ENCODE data around the gene AMZ1.

AMZ1 gene, protein sequence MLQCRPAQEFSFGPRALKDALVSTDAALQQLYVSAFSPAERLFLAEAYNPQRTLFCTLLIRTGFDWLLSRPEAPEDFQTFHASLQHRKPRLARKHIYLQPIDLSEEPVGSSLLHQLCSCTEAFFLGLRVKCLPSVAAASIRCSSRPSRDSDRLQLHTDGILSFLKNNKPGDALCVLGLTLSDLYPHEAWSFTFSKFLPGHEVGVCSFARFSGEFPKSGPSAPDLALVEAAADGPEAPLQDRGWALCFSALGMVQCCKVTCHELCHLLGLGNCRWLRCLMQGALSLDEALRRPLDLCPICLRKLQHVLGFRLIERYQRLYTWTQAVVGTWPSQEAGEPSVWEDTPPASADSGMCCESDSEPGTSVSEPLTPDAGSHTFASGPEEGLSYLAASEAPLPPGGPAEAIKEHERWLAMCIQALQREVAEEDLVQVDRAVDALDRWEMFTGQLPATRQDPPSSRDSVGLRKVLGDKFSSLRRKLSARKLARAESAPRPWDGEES

DNA sequence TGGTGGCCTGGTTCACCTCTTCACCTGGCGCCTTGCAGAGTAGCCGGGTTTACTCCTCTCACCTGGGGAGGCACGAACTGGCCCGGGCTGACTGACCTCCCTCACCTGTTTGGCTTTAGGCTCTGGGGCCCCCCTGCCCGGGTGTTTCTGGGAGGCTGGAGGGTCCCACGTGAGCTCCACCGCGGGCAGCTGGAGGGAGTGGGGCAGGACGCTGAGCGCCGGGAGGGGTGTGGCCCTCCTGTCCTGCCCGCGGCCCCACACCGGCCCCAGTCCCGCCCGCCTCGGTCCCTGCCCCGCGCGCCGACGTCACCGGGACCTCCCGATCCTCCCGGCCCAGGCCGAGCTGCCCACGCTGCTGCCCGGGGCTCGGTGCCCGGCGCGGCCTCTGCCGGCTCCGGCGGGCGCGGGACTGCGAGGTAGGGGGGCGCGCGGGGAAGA lies at the start of gene AMZ1:
Gene AMZ1 (plus strand): TSS at position 322 of the 438 bp plus-strand sequence. CDS start 12,250 bp downstream, outside the sequence.
- no peak for DNase-seq (ENCODE audit: low read depth in 2 of 2, low spot score in 1 of 2)

DNA sequence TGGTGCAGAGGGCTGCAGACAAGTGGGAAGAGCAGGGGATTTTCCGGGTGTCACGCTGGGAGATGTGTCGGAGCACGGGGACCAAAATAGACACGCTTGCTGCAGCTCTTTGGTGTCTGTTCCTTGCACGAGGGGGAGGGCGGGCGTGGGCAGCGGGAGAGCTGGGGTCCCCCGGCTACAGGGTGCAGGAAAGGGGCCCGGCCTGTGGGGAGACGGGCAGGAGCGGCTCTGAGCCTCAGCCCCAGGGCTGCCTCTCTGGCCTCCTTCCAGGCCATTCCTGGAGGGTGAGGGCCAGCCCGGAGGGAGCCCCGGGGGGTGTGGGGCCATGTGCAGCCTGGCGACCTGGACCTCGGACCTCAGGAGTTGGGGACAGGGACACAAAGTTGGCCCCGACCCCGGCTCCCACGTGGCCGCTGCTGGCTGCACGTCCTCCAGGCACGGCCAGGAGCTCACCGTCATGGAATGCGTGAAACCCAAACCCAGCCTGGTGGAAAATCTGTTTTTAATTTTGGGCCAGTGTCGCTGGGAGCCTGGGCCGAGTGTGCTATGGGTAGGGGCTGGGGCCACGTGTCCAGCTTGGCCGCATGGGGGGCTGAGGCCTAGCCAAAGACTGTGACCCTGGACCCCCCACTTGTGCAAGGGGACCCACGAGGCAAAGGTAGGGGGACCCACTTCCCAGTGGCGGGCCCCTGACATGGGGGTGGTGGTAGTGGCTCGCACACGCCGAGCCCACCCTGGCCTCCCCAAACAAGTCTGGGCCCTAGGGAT lies 49.6 kb upstream of the AMZ1 start:
- no peak for DNase-seq (ENCODE audit: low read depth in 2 of 2, low spot score in 1 of 2)

DNA sequence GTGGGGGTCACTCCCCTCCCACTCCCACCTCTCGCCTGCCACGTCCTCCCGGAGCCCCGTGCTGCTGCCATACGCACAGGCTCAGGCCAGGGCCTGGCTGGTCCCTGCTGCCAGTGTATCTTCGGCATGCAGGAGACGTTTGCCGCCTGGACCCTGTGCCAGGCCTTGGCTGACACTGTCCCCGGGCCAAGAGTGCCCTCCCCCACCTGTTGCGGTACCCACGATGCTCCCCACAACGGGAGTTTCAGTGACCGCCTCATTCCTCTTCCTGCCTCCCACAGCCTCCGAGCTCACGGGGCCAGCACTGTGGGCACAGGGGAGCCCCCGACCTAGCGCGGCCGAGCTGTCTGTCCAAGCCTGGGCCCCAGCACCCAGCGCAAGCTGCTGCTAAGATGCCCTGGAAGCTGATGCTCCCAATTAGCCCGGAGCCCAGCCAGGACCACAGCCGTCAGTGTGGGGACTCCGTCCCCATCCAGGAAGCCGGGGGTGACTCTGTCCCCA lies 48.8 kb upstream of the AMZ1 start:
- DNase-seq (ENCODE audit: low read depth in 2 of 2, low spot score in 1 of 2) = no peak

DNA sequence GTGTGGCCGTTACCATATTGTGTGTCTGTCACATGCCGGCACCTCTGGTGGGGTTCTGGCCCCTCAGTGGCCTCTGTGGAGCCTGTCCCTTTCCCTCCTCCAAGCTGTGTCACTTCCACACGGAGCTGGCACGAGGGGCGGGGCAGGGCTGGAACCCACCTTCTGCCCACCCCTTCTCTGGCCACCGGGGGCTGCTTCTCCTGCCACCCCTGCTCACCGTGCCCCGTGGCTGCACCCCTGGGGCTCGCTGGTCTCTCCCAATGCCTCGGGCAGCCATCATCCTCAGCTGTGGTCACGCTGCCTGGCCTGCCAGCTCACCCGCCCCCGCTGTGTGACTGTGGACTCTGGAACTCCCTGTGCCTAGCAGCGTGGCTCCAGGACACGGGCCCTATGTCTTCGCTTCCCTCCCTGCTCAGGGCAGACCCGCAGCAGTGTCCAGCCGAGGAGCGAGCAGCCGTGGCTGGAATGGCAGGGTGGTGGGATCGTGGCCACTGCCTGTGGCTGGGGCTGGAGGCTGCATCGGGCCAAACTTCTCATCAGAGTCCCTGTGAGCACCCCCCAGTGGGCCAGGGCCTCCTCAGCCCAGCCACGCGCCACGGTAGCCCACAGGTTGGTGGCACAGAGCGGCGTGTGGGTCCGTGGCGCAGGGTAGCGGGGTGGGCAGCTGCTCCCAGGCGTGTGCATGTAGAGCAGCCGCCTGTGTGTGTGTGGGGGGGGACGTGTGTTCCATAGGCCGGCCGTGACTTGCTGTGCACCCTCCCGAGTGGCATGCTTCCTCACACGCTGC lies 48.1 kb upstream of the AMZ1 start:
- DNase-seq (ENCODE audit: low read depth in 2 of 2, low spot score in 1 of 2) = no peak

DNA sequence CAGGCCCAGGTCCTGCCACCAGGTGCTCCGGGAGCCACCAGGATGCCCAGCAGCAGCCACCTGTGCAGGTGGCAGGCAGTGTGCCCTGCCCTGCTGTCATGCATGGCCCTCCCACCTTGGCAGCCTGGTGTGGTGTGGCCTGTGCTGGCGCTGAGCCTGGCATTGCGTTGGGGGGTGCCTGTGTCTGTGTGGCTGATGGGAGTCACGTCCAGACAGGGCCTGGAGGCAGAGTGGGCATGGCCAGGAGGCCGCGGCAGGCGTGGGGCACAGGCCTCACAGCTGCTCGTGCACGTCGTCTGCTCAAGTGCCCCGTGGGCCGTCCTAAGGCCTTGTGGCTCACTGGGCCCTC lies 47.5 kb upstream of the AMZ1 start:
- no peak for DNase-seq (ENCODE audit: low read depth in 2 of 2, low spot score in 1 of 2)

DNA sequence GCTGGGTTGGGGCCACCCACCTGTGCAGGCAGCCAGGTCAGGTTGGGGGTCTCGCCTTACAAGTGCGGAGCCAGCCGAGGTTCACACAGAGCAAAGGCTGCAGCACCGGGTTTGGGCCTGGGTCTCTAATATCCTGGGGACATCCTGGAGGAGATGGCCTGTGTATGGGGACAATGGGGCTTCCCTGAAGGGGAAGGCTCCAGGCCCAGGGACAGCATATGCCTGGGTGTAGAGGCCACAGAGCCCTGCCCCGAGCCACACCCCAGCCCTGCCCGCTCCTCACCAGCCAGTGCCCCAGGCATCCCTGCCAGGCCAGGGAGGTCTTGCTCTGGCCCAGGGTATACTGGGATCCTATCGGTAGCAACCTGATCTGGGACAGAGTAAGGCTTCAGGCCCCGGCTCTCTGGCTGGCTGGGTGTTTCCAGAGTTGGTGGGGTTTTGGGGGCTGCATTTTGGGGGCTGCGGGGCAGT lies 47.1 kb upstream of the AMZ1 start:
- no peak for DNase-seq (ENCODE audit: low read depth in 2 of 2, low spot score in 1 of 2)

DNA sequence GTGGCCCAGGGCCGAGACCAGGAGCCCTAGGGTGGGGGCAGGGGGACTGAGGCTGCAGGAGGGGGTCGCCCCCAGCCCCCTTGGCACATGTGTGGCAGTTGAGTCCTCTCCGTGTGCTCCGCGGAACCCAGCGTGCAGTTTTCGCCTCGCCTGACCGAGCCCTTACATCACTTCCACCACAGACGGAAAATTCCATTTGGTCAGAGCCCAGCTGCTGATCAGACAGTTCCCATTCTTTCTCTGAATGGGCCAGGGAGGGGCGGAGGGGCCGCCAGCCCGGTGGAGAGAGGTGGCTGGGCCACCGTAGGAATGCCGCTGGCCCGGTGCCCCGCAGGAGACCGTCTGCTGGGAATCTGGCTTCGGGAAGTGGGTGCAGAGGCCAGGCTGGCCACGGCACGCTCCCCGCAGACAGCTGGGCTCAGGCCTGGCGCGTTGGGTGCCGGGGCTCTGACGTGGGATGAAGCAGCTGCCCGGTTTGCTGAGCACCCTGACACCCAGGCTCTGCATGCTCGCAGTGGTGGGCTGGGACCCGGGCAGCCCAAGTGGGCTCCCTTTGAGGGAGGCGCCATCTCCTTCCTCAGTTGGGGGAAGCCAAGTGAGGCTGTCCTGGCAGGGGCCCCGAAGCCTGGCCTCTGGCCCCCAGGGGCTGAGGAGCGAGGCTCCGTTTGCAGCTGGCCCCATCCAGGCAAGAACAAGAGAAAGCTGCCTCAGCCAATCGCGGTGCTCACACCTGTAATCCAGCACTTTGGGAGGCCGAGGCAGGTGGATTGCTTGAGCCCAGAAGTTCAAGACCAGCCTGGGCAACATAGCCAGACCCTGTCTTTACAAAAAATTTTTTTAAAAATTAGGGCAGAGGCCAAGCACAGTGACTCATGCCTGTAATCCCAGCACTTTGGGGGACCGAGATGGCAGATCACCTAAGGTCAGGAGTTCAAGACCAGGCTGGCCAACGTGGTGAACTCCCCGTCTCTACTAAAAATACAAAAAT lies 46.3 kb upstream of the AMZ1 start:
- no peak for DNase-seq (ENCODE audit: low read depth in 2 of 2, low spot score in 1 of 2)

DNA sequence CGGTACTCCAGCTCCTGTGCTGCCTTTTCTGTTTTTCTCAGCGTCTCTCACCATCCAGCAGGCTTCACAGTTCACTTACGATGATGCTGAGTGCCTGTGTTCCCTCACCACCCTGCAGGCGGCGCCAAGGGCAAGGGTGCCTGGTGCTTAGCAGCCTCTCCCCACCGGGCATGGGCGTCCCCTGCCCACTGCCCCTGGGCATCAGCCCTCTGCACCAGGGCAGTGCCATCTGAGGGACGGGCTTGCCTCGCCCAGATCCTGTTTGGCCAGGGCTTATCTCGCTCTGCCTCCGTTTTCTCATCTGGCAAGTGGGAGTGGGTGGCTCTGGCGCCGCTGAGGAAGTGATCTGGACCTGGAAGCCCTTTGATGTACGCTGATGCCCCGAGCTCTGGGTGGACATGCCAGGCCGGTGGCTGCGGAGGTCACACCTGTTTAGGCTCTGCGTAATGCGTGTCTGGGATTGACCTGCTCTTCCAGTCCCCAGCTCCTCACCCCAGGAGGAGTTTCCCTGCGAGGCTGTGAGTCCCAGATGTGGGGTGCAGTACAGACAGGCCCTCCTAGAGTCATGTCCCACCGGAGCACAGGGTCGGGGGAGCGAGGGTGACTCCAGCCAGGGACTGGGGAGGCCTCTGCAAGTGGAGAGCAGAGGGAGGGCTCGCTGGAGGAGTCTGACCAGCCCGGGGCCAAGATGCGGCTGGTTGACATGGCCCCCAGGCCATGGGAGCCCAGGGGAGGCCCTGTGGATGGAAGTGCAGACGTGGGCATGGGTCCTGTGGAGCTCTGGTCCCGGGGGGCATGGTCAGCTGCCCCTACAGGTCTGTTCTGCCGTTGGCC lies 44.4 kb upstream of the AMZ1 start:
- DNase-seq (ENCODE audit: low read depth in 2 of 2, low spot score in 1 of 2) = no peak

DNA sequence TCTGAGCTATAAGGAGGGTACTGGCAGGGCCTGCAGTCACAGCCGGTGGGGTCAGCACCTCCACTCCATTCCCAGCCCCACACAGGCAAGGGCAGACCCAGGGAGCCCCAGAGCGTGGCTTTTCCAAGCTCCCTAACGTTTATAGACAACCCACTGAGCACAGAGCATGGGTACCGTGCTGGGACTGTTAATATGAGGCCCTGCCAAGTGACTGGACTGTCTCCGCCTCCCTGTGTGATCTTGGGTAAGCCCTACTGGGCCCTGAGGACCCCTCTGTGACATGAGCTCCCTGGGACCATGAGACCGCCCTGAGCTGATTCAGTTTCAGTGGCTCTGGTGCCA lies 43.8 kb upstream of the AMZ1 start:
- DNase-seq (ENCODE audit: low read depth in 2 of 2, low spot score in 1 of 2) = no peak

DNA sequence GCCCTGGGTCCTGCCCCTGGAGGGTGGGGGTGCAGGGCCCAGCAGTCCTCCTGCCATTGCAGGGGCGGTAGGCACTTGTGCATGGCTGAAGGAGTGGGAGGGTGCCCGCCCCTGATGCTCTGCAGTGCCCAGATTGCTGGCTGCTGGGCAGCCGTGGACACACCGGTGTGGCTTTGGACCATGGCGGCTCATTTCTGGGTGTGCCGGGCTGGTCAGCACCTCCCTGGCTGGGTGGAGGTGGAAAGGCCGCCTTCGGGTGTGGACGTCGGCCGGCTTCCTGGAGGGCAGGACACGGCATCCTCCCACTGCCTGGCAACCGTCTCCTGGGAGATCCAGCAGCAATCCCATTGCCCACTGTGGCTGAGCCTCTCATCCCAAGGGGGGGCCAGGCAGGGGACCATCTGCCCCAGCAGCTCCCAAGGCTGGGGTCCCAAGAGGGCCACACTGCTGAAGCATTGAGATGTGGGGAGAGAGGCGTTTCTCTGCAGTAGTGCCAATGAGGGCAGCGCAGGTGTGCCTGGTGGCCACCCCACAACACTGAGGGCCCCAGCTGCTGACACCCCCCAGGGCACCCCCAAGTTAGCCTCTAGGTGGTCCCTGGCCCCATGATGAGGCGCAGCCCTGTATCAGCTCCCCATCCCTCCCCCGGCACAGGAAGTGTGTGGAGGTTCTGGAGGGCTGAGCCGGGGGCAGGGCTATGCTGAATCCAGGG lies 43.3 kb upstream of the AMZ1 start:
- DNase-seq (ENCODE audit: low read depth in 2 of 2, low spot score in 1 of 2) = no peak

DNA sequence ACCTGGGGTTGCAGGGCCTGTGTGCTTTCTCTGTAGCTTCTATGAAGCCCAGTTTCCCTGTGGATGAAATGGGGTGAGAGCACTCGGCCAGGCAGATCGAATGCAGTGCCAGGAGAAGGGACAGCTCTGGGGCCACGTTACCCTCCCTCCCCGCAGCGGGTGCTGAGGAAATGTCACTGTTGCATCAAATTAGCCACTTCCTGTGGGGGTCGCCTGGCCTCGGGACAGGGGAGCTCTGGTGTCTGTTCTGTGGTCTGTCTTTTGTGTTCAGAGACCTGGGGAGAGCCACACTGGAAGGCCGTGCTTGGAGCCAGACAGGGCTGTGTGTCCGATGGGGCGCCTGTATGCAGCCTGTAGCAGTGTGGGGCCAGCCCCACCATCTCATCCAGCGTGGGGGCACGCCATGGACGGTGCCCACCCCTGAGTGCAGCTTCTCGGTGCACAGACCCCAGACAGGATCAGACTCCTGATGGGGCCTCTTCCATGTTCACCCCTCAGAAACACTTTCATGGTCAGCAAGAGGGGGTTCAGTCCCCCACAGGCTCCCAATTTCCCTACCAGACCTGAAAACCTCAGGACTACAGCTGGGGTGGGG lies 42.6 kb upstream of the AMZ1 start:
- no peak for DNase-seq (ENCODE audit: low read depth in 2 of 2, low spot score in 1 of 2)

DNA sequence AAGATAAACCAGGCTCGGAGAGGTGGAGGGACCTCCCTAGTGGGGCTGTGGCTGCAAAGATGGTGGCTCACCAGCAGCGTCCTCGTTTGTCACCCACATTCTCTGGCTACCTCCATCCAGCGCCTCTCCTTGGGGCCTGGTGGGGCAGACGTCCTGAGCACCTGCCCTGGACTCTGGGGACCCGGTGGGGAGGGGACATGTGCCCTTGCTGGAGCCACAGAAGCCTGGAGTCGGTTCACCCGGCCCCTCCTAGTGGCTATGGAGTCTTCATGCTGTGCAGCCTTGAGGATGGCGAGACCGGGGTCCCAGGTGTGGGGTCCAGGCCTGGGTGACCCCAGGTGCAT lies 41.7 kb upstream of the AMZ1 start:
- no peak for DNase-seq (ENCODE audit: low read depth in 2 of 2, low spot score in 1 of 2)

DNA sequence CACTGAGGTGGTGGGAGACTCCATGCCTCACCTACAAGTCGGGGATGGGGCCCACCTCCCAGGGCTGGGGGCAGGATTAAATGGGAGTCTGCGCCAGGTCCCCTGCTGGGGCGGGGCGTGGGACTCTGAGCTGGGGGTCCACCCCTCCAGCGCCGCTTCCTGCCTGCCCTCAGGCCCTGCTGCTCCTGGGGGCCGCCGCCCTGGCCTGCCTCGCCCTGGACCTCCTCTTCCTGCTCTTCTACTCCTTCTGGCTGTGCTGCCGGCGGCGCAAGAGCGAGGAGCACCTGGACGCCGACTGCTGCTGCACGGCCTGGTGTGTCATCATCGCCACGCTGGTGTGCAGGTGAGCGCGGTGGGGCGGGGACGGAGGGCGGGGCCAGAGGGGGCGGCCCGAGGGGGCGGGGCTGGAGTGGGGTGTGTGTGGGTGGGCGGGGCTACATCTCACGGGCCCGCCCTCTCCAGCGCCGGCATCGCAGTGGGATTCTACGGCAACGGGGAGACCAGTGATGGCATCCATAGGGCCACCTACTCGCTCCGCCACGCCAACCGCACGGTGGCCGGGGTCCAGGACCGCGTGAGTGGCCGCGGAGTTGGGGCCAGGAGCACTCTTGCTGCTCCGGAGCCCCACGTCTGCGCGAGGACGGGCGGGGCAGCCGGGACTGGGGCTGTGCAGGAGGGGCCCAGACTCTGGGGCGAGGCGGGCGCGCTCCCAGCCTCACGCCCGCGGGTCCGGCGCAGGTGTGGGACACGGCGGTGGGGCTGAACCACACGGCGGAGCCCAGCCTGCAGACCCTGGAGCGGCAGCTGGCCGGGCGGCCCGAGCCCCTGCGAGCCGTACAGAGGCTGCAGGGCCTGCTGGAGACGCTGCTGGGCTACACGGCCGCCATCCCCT lies 41.1 kb upstream of the AMZ1 start:
- no peak for DNase-seq (ENCODE audit: low read depth in 2 of 2, low spot score in 1 of 2)

DNA sequence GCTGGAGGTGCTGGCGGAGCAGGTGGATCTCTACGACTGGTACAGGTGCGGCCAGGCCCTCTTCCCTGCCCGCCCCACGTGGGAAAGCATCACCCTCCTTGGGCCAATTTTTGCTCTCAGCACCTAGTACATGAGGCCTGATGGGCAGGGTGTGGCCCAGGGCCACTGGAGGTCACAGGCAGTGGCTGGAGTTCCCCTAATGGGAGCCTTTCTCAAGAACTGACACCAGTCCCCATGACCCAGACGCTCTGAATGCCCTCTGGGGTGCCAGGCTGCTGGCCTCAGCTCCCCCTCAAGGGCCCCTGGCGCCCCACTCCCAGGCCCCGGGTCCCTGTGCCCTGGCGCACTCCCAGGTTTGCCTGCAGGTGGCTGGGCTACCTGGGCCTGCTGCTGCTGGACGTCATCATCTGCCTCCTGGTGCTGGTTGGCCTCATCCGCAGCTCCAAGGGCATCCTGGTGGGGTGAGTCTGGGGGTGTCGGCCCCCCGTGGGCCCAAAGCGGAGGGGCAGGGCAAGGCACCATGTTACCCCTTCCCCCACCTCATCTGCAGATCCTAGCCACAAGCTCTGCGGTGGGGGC lies 40.3 kb upstream of the AMZ1 start:
- DNase-seq (ENCODE audit: low read depth in 2 of 2, low spot score in 1 of 2) = no peak

DNA sequence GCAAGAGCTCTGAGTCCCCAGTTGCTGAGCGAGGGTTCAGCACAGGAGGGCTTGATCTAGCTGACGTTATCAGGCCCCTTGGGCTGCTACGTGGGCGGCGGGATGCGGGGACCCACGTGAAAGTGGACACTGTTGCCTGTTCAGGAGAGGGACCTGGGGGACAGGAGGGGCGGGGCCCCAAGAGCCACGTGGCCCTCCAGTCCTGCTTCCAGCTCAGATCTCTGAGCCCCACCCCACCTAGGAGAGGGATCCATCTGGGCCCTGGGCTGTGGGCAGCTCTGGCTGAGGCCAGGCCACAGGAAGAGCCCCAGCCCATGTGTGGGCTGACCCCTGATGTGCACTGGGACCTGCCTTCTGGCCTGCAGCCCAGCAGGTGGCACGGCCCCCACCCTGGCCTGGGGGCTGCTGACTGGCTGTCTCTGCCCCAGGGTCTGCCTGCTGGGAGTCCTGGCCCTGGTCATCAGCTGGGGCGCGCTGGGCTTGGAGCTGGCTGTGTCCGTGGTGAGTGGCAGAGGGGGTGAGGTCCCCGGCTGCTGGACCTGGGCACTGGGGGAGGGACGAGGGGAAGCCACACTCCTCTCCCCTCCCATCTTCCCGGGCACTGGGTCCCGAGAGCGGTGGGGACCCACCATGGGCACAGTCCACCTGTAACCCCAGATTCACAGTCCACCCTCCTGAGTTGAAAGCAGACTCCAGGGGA lies 38.7 kb upstream of the AMZ1 start:
- no peak for DNase-seq (ENCODE audit: low read depth in 2 of 2, low spot score in 1 of 2)

DNA sequence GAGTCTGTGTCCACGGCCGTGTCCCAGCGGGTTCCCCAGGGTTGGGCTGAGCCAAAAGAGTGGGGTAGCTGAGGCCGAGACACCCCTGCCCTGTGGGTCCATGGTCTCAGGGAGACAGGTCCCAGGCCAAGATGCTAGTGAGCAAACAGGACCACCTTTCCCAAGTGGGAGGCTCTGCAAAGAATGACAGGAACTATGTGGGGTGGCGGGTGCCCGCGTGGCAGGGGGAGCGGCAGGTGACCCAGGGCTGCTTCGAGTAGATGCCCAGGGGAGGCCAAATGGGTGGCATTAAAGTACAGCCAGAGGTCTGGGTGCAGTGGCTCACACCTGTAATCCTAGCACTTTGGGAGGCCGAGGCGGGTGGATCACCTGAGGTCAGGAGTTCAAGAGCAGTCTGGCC lies 38.0 kb upstream of the AMZ1 start:
- no peak for DNase-seq (ENCODE audit: low read depth in 2 of 2, low spot score in 1 of 2)
